Activated T-cell treated with anti-CD3 and anti-CD28 coated beads, Interleukin-2, amount 50 U/mL, for 1 hour (primary cell): ENCODE results near the gene CGNL1.

ENCODE experiments used
- DNase-seq: peaks from one replicate; pipeline ENCODE4 v3.0.0-alpha.2; 2020

The CGNL1 gene

GRCh38 chr15:57425842-57426241 is 49.5 kb downstream of the CGNL1 start:
- no peak for DNase-seq

GRCh38 chr15:57427367-57427821 is 51.1 kb downstream of the CGNL1 start:
- no peak for DNase-seq

- no peak for DNase-seq
Observed at GRCh38 chr15:57432141-57432741, 55.9 kb downstream of the CGNL1 start.

- no peak for DNase-seq
Observed at GRCh38 chr15:57436166-57436565, 59.9 kb downstream of the CGNL1 start.

- DNase-seq: no peak
Observed at GRCh38 chr15:57436961-57437360, 60.7 kb downstream of the CGNL1 start.

GRCh38 chr15:57437564-57437963 is 61.3 kb downstream of the CGNL1 start:
- no peak for DNase-seq

- no peak for DNase-seq
Observed at GRCh38 chr15:57438166-57438565, 61.9 kb downstream of the CGNL1 start.

- no peak for DNase-seq
Observed at GRCh38 chr15:57439128-57440027, 63.1 kb downstream of the CGNL1 start.

- no peak for DNase-seq
Observed at GRCh38 chr15:57440167-57440566, 63.9 kb downstream of the CGNL1 start.

GRCh38 chr15:57440799-57441198 is 64.5 kb downstream of the CGNL1 start:
- no peak for DNase-seq

GRCh38 chr15:57442335-57442734 is 66.0 kb downstream of the CGNL1 start:
- DNase-seq: no peak

- no peak for DNase-seq
Observed at GRCh38 chr15:57443486-57443885, 67.2 kb downstream of the CGNL1 start.

GRCh38 chr15:57444877-57445513 is 68.7 kb downstream of the CGNL1 start:
- no peak for DNase-seq

- no peak for DNase-seq
Observed at GRCh38 chr15:57445872-57446271, 69.6 kb downstream of the CGNL1 start.

GRCh38 chr15:57446393-57446792 is 70.1 kb downstream of the CGNL1 start:
- no peak for DNase-seq

GRCh38 chr15:57451555-57451954 is 75.2 kb downstream of the CGNL1 start:
- DNase-seq: no peak

- DNase-seq: no peak
Observed at GRCh38 chr15:57452090-57452754, 75.9 kb downstream of the CGNL1 start.

GRCh38 chr15:57455929-57456328 is 79.6 kb downstream of the CGNL1 start:
- no peak for DNase-seq

- no peak for DNase-seq
Observed at GRCh38 chr15:57456559-57456958, 80.3 kb downstream of the CGNL1 start.

- DNase-seq: no peak
Observed at GRCh38 chr15:57457726-57458125, 81.4 kb downstream of the CGNL1 start.

GRCh38 chr15:57458356-57458781 is 82.1 kb downstream of the CGNL1 start:
- DNase-seq: no peak

GRCh38 chr15:57460208-57460816 is 84.0 kb downstream of the CGNL1 start:
- DNase-seq: no peak

- no peak for DNase-seq
Observed at GRCh38 chr15:57461541-57461940, 85.2 kb downstream of the CGNL1 start.
